Measurements from ENCODE around the gene AP2S1.

DNA sequence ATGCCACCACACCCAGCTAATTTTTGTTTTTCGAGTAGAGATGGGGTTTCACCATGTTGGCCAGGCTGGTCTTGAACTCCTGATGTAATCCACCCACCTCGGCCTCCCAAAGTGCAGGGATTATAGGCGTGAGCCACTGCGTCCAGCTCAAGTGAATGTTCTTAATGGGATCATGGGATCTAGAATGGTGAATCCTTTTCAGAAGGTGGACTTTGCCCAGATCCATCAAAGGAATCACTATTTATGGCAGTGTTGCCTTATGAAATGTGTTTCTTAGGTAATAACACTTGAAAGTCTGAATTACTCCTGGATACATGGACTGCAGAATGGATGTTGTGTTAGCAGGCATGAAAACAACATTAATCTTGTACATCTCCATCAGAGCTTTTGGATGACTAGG is 30.4 kb upstream of the AP2S1 start:
- TF ChIP-seq, protein P1, sequence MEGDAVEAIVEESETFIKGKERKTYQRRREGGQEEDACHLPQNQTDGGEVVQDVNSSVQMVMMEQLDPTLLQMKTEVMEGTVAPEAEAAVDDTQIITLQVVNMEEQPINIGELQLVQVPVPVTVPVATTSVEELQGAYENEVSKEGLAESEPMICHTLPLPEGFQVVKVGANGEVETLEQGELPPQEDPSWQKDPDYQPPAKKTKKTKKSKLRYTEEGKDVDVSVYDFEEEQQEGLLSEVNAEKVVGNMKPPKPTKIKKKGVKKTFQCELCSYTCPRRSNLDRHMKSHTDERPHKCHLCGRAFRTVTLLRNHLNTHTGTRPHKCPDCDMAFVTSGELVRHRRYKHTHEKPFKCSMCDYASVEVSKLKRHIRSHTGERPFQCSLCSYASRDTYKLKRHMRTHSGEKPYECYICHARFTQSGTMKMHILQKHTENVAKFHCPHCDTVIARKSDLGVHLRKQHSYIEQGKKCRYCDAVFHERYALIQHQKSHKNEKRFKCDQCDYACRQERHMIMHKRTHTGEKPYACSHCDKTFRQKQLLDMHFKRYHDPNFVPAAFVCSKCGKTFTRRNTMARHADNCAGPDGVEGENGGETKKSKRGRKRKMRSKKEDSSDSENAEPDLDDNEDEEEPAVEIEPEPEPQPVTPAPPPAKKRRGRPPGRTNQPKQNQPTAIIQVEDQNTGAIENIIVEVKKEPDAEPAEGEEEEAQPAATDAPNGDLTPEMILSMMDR (conservative IDR thresholded peaks at IDR 0.05; ENCODE audit: low read length): no peak
- no peak for TF ChIP-seq EZH2phosphoT487 (IDR thresholded peaks at IDR 0.05; ENCODE audit: borderline replicate concordance, low read depth, low read length)
